HepG2 (cell line): ENCODE results near the gene SCYL1. TPM values are rescaled to one million over a fixed set of nuclear protein-coding genes. Genes with fewer than 3 reads are reported as not detected.

Source experiments
- CREB1 ChIP-seq, 2 experiments: fragments of 450-650 bp in 1 of 2; IDR thresholded peaks; 2 replicates each; pipeline ENCODE4 v1.6.1; 2016 to 2017; ENCODE audit warnings: control low read depth in 1 of 2, mild to moderate bottlenecking in 1 of 2, missing compliant biosample characterization in 1 of 2, missing genetic modification characterization in 1 of 2
- MAF1 ChIP-seq: sonication (generic); formaldehyde crosslinking; IDR thresholded peaks from 2 replicates; pipeline ENCODE4 v1.5.0; 2020; ENCODE audit warnings: missing genetic modification reagents, borderline replicate concordance
- MAFF ChIP-seq: IDR thresholded peaks from 2 replicates; pipeline ENCODE4 v1.6.1; 2011; ENCODE audit warnings: low read depth, low read length, improper control_type of control experiment
- PLSCR1 ChIP-seq: sonication (generic); formaldehyde crosslinking; IDR thresholded peaks from 2 replicates; pipeline ENCODE4 v1.5.0; 2020; ENCODE audit warnings: missing genetic modification reagents, mild to moderate bottlenecking, borderline replicate concordance
- PPARG ChIP-seq: conservative IDR thresholded peaks from 2 replicates; pipeline ENCODE4 v1.6.1; 2016; ENCODE audit warnings: missing biosample characterization, missing genetic modification reagents
- RNF219 ChIP-seq: sonication (generic); formaldehyde crosslinking; IDR thresholded peaks from 2 replicates; pipeline ENCODE4 v1.5.0; 2020; ENCODE audit warnings: mild to moderate bottlenecking, missing genetic modification reagents
- SIX1 ChIP-seq: sonication (generic); formaldehyde crosslinking; IDR thresholded peaks from 2 replicates; pipeline ENCODE4 v1.4.0; 2020; ENCODE audit warnings: missing genetic modification reagents, borderline replicate concordance
- SIX4 ChIP-seq: sonication (generic); formaldehyde crosslinking; IDR thresholded peaks from 2 replicates; pipeline ENCODE4 v1.4.0; 2020; ENCODE audit warnings: missing genetic modification reagents
- TBX2 ChIP-seq: sonication (generic); formaldehyde crosslinking; IDR thresholded peaks from 2 replicates; pipeline ENCODE4 v1.5.0; 2020; ENCODE audit warnings: missing genetic modification reagents, mild to moderate bottlenecking, borderline replicate concordance
- TFAP4 ChIP-seq: sonication (generic); IDR thresholded peaks from 2 replicates; pipeline ENCODE4 v1.6.1; 2016; ENCODE audit warnings: low read depth, borderline replicate concordance
- TP53 ChIP-seq: sonication (generic); formaldehyde crosslinking; conservative IDR thresholded peaks from 2 replicates; pipeline ENCODE4 v1.4.0; 2020; ENCODE audit warnings: missing genetic modification reagents
- ZGPAT ChIP-seq: IDR thresholded peaks from 2 replicates; pipeline ENCODE4 v1.6.1; 2016; ENCODE audit warnings: mild to moderate bottlenecking
- ZNF205 ChIP-seq: IDR thresholded peaks from 2 replicates; pipeline ENCODE4 v1.6.1; 2018; ENCODE audit warnings: missing biosample characterization, missing genetic modification reagents
- ZNF232 ChIP-seq: sonication (generic); formaldehyde crosslinking; IDR thresholded peaks from 2 replicates; pipeline ENCODE4 v1.4.0; 2020; ENCODE audit warnings: missing genetic modification reagents, borderline replicate concordance
- ZNF589 ChIP-seq: sonication (generic); formaldehyde crosslinking; conservative IDR thresholded peaks from 2 replicates; pipeline ENCODE4 v1.8.0; 2022; ENCODE audit warnings: mild to moderate bottlenecking, moderate library complexity, missing genetic modification reagents
- ZSCAN30 ChIP-seq: sonication (generic); formaldehyde crosslinking; IDR thresholded peaks from 2 replicates; pipeline ENCODE4 v1.5.0; 2020; ENCODE audit warnings: mild to moderate bottlenecking, missing genetic modification reagents
- polyA plus RNA-seq, 8 experiments: library from polyadenylated mRNA; depleted of rRNA in 3 of 8; stranded (reverse) in 7 of 8; unstranded in 1 of 8; fragments of >200 nt; fragmentation: Illumina TruSeq in 4 of 8; extraction: Trizol in 4 of 8; gene quantifications; 2 replicates each; pipeline versions ENCODE4 v1.2.1 to v1.2.3, GENCODE V29; 2011 to 2016; ENCODE audit warnings: low read depth in 4 of 8, missing spikeins in 1 of 8, mixed read lengths in 1 of 8; ENCODE audit not compliant: insufficient read depth in 1 of 8
- total RNA-seq, 5 experiments: library from RNA; depleted of rRNA; stranded (reverse); fragments of >200 nt; fragmentation: Illumina TruSeq; extraction: Trizol; gene quantifications; 2 replicates each; pipeline ENCODE4 v1.2.3, GENCODE V29; 2016; ENCODE audit warnings: low read depth in 1 of 5
- TF ChIP-seq, protein P1 (sequence below): sonication (generic); formaldehyde crosslinking; IDR thresholded peaks from 2 replicates; pipeline ENCODE4 v1.8.1; 2023; ENCODE audit warnings: missing genetic modification reagents, inconsistent platforms, borderline replicate concordance
- TF ChIP-seq, protein P2 (sequence below): sonication (generic); formaldehyde crosslinking; IDR thresholded peaks from 2 replicates; pipeline ENCODE4 v1.5.0; 2020; ENCODE audit warnings: mild to moderate bottlenecking, low read depth, missing genetic modification reagents, borderline replicate concordance

Gene SCYL1
- total and polyA plus RNA-seq, 2 of the 13 experiments (the other 11 are each of a cell fraction or from before 2014, with no cell fraction given) = 65.9 to 103 TPM

- TF ChIP-seq, protein P1, sequence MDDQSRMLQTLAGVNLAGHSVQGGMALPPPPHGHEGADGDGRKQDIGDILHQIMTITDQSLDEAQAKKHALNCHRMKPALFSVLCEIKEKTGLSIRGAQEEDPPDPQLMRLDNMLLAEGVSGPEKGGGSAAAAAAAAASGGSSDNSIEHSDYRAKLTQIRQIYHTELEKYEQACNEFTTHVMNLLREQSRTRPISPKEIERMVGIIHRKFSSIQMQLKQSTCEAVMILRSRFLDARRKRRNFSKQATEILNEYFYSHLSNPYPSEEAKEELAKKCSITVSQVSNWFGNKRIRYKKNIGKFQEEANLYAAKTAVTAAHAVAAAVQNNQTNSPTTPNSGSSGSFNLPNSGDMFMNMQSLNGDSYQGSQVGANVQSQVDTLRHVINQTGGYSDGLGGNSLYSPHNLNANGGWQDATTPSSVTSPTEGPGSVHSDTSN (CRISPR knock-in tag) = no peak
- TF ChIP-seq TFAP4 (peak; percentile 66; the same call in 1 of the 2 replicates), ZNF205 (peak; percentile 39; the same call in 1 of the 2 replicates), MAFF (no peak; the same call in 1 of the 2 replicates), TP53 (CRISPR knock-in tag) (no peak), ZNF589 (CRISPR knock-in tag) (peak; percentile 72; the same call in 1 of the 2 replicates), SIX4 (CRISPR knock-in tag) (peak; percentile 49; the same call in 1 of the 2 replicates), ZGPAT (CRISPR knock-in tag) (peak; percentile 88), PLSCR1 (no peak), PPARG (CRISPR knock-in tag) (no peak), CREB1 (IDR thresholded peaks at IDR 0.05) (peak; percentile 78), CREB1 (CRISPR knock-in tag; IDR thresholded peaks at IDR 0.05) (no peak), TBX2 (CRISPR knock-in tag) (peak; percentile 80), SIX1 (CRISPR knock-in tag) (no peak), ZNF232 (CRISPR knock-in tag) (peak; percentile 29; the same call in 1 of the 2 replicates), RNF219 (CRISPR knock-in tag) (no peak), MAF1 (CRISPR knock-in tag) (no peak), ZSCAN30 (CRISPR knock-in tag) (no peak)
- TF ChIP-seq, protein P2, sequence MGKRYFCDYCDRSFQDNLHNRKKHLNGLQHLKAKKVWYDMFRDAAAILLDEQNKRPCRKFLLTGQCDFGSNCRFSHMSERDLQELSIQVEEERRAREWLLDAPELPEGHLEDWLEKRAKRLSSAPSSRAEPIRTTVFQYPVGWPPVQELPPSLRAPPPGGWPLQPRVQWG (CRISPR knock-in tag) = no peak
Measured at GRCh38 chr11:65477149-65477965, 47.5 kb upstream of the SCYL1 start (continued).
